ENCODE results near the gene NKX1-2. TPM values are rescaled to one million over a fixed set of nuclear protein-coding genes. Genes with fewer than 3 reads are reported as not detected.

Gene NKX1-2
- total RNA-seq, 1 donor from 2014 or later: not detected

GRCh38 chr10:124465777-124466488 lies 16.1 kb upstream of the NKX1-2 start:
- DNase-seq: no peak
- ATAC-seq (ENCODE audit: low read depth): no peak
- Mint-ChIP-seq H3K27ac (peak overlapping the region; percentile 88), H3K9me3 (no peaks in the 10 kb centered on the region), H3K4me3 (peak overlapping the region; percentile 53), H3K36me3 (ENCODE audit: low read depth) (peaks cover 8% of the 10 kb centered on the region), H3K4me1 (peaks cover 37% of the 10 kb centered on the region), H3K27me3 (no peaks in the 10 kb centered on the region)
- POLR2A ChIA-PET: no interaction called here
- CTCF ChIA-PET: no interaction called here
- intact Hi-C loops (cut with micrococcal nuclease): loop anchor here (1.0 to 10.0 kb wide), 2 partner anchors 279 to 1259 kb away; no protein-coding TSS in a partner anchor
- TF ChIP-seq CTCF (IDR thresholded peaks at IDR 0.05): no peak

DNA sequence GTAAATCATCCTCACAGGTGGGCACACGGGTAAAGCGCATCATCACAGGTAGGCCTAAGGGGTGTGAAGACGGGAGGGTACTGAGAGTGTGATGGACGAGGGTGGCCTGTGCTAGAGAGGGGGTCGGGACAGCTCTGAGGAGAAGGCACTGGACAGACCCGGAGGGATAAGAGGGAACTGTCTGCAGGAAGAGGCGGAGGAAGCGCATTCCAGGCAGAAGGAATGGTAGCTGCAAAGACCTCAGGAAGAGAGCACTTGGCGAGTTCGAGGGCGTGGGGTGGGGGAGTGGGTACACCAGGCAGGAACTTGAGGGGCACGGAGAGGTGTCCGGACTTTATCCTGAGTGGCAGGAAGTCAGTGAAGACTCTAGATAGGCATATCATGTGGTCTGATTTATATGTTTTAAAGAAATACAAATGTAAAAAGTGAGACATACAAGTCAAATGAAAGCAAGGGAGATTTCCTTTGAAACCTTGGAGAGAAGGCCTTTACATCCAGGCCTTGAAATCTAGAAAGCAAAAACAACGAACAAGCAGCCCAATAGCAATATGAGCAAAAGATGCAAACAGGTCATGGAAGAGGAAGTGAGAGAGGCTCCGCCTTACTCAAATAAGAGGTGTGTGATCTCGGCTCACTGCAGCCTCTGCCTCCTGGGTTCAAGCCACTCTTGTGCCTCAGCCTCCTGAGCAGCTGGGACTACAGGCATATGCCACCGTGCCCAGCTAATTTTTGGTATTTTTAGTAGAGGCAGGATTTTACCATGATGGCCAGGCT lies 15.4 kb upstream of the NKX1-2 start:
- Mint-ChIP-seq H3K36me3 (ENCODE audit: low read depth) (peaks cover 6% of the 10 kb centered on the region), H3K4me1 (peaks cover 37% of the 10 kb centered on the region), H3K9me3 (no peaks in the 10 kb centered on the region), H3K27me3 (no peaks in the 10 kb centered on the region), H3K4me3 (peak overlapping the region; percentile 53), H3K27ac (peak overlapping the region; percentile 88)
- intact Hi-C loops (cut with micrococcal nuclease): loop anchor here (1.0 to 10.0 kb wide), 2 partner anchors 280 to 1260 kb away; no protein-coding TSS in a partner anchor
- DNase-seq (no peak), ATAC-seq (ENCODE audit: low read depth) (peak; percentile 38)
- ChIA-PET POLR2A (no interaction called here), CTCF (no interaction called here)
- TF ChIP-seq CTCF (IDR thresholded peaks at IDR 0.05): no peak

- Mint-ChIP-seq H3K4me3 (peak overlapping the region; percentile 53), H3K9me3 (no peaks in the 10 kb centered on the region), H3K27ac (peak overlapping the region; percentile 88), H3K4me1 (peaks cover 35% of the 10 kb centered on the region), H3K27me3 (no peaks in the 10 kb centered on the region), H3K36me3 (ENCODE audit: low read depth) (peaks cover 3% of the 10 kb centered on the region)
- DNase-seq: no peak
- no peak for TF ChIP-seq CTCF (IDR thresholded peaks at IDR 0.05)
- POLR2A ChIA-PET: interaction anchor here (0.7 kb wide), 2 partner anchors 275 to 553 kb away, joined by 5 to 10 read pairs; no protein-coding TSS in a partner anchor
- intact Hi-C loops (cut with micrococcal nuclease): loop anchor here (5.0 to 10.0 kb wide), 2 partner anchors 427 to 1261 kb away; no protein-coding TSS in a partner anchor
- no peak for ATAC-seq (ENCODE audit: low read depth)
- CTCF ChIA-PET: no interaction called here
Measured at GRCh38 chr10:124464028-124464965, 14.5 kb upstream of the NKX1-2 start.

DNA sequence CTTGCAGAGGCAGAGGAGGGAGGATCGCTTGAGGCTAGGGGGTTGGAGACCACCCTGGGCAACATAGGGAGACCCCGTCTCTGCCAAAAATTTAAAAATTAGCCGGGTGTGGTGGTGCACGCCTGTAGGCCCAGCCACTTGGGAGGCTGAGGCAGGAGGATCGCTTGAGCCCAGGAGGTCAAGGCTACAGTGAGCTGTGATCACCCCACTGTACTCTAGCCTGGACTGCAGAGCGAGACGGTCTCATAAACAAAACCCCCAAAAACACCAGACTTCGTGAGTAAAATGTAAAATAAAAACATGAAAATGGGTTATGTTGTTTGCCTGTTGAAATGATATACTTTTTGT lies 12.5 kb upstream of the NKX1-2 start:
- DNase-seq (no peak), ATAC-seq (ENCODE audit: low read depth) (no peak)
- ChIA-PET CTCF (interaction anchor here (0.6 to 1.5 kb wide), 4 partner anchors 44 to 557 kb away, joined by 3 to 5 read pairs (median 4); partner anchors contain the start of gene OAT), POLR2A (interaction anchor here (0.7 to 1.7 kb wide), 4 partner anchors 72 to 1257 kb away, joined by 4 to 6 read pairs (median 4); partner anchors contain the start of gene EDRF1)
- intact Hi-C loops (cut with micrococcal nuclease): loop anchor here (1.0 to 10.0 kb wide), 6 partner anchors 44 to 1262 kb away; partner anchors contain the start of gene OAT
- TF ChIP-seq CTCF (IDR thresholded peaks at IDR 0.05): no peak
- Mint-ChIP-seq H3K9me3 (no peaks in the 10 kb centered on the region), H3K27ac (peak overlapping the region; percentile 88), H3K27me3 (peaks cover 1% of the 10 kb centered on the region), H3K4me1 (peaks cover 32% of the 10 kb centered on the region), H3K36me3 (ENCODE audit: low read depth) (no peaks in the 10 kb centered on the region), H3K4me3 (peak overlapping the region; percentile 92)

Measured in activated B cell treated with CpG ODN at 0.5 μM for 24 hours (primary cell).